SU-DHL-6 (cell line): ENCODE data around the gene TMEM235.

Experiments used
- H2AFZ ChIP-seq: fragments of 200-600 bp; sonication (generic); 2 replicates; pipeline ENCODE4 v1.6.1; 2014; ENCODE audit warnings: low read depth, mild to moderate bottlenecking, moderate library complexity, mixed read lengths, antibody characterized with exemption, low read length; ENCODE audit not compliant: severe bottlenecking
- H3F3A ChIP-seq: fragments of 200-600 bp; shearing (Covaris generic); 2 replicates; pipeline ENCODE4 v1.6.0; 2016; ENCODE audit warnings: antibody characterized with exemption, mild to moderate bottlenecking; ENCODE audit not compliant: insufficient read depth
- H3K27ac ChIP-seq: fragments of 200-600 bp; sonication (generic); 2 replicates; pipeline ENCODE4 v1.5.1; 2016; ENCODE audit warnings: low read depth, mild to moderate bottlenecking, low read length, moderate library complexity, mixed read lengths
- H3K27me3 ChIP-seq: fragments of 200-600 bp; sonication (generic), shearing (Covaris generic); 2 replicates; pipeline ENCODE4 v1.6.0; 2014; ENCODE audit warnings: mild to moderate bottlenecking, low read length
- H3K36me3 ChIP-seq: fragments of 200-600 bp; sonication (generic); 2 replicates; pipeline ENCODE4 v1.6.1; 2014; ENCODE audit warnings: mild to moderate bottlenecking, low read length, mixed read lengths
- H3K4me2 ChIP-seq: fragments of 300-600, 200-600 bp; shearing (Covaris generic), sonication (generic); 2 replicates; pipeline ENCODE4 v1.6.0; 2014; ENCODE audit warnings: low read length, low read depth, mild to moderate bottlenecking; ENCODE audit not compliant: poor library complexity, severe bottlenecking
- H3K4me3 ChIP-seq: fragments of 200-600 bp; sonication (generic); 2 replicates; pipeline ENCODE4 v1.5.1; 2014; ENCODE audit warnings: antibody characterized with exemption, low read length, mild to moderate bottlenecking, mixed read lengths; ENCODE audit not compliant: insufficient read depth, poor library complexity, severe bottlenecking
- H3K79me2 ChIP-seq: fragments of 200-600 bp; sonication (generic); 2 replicates; pipeline ENCODE4 v1.6.1; 2014; ENCODE audit warnings: mild to moderate bottlenecking, low read length, moderate library complexity; ENCODE audit not compliant: insufficient read depth
- H3K9ac ChIP-seq: fragments of 200-600 bp; sonication (generic); 2 replicates; pipeline ENCODE4 v1.7.0; 2014; ENCODE audit warnings: mild to moderate bottlenecking, low read length
- H3K9me2 ChIP-seq: fragments of 200-600 bp; sonication (generic); replicated peaks from 2 replicates; pipeline ENCODE4 v1.6.1; 2014; ENCODE audit warnings: low read length; ENCODE audit not compliant: insufficient read depth
- H3K9me3 ChIP-seq: fragments of 200-600 bp; sonication (generic); 2 replicates; pipeline ENCODE4 v1.6.1; 2014; ENCODE audit warnings: low read length, mixed read lengths; ENCODE audit not compliant: insufficient read depth
- H4K20me1 ChIP-seq: fragments of 200-600 bp; sonication (generic); 2 replicates; pipeline ENCODE4 v1.6.1; 2014; ENCODE audit warnings: low read depth, mild to moderate bottlenecking, antibody characterized with exemption, low read length, moderate library complexity, mixed read lengths
- EZH2phosphoT487 ChIP-seq: fragments of 200-600 bp; sonication (generic), shearing (Covaris generic); conservative IDR thresholded peaks from 2 replicates; pipeline ENCODE4 v1.6.1; 2018; ENCODE audit warnings: mild to moderate bottlenecking, antibody characterized with exemption, low read length, moderate library complexity, mixed read lengths
- TF ChIP-seq, protein P1 (sequence below): fragments of 200-600 bp; sonication (generic); IDR thresholded peaks from one replicate; pipeline ENCODE4 v1.5.1; 2017; ENCODE audit warnings: antibody characterized with exemption, mild to moderate bottlenecking, low read length, moderate library complexity; ENCODE audit not compliant: insufficient read depth, poor library complexity, severe bottlenecking

Gene TMEM235

DNA sequence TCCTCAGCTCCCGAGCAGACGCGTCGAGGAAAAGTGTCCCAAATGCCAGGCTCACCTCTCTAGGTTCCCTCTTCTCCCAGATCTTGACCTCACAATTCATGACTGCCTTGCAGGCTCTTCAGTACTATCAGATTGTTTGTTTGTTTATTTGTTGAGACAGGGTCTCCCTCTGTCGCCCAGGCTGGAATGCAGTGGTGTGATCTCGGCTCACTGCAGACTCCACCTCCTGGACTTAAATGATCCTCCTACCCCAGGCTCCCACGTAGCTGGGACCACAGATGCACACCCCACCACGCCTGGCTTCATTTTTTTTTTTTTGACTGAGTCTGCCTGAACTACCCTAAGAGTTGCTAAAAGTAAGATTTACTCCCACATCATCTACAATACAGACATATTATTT lies 15.9 kb downstream of the TMEM235 start:
- no peaks in the 10 kb centered on the region for H3K36me3 ChIP-seq
- no peak overlapping the region for H3K4me2 ChIP-seq
- no peak for TF ChIP-seq EZH2phosphoT487
- TF ChIP-seq, protein P1, sequence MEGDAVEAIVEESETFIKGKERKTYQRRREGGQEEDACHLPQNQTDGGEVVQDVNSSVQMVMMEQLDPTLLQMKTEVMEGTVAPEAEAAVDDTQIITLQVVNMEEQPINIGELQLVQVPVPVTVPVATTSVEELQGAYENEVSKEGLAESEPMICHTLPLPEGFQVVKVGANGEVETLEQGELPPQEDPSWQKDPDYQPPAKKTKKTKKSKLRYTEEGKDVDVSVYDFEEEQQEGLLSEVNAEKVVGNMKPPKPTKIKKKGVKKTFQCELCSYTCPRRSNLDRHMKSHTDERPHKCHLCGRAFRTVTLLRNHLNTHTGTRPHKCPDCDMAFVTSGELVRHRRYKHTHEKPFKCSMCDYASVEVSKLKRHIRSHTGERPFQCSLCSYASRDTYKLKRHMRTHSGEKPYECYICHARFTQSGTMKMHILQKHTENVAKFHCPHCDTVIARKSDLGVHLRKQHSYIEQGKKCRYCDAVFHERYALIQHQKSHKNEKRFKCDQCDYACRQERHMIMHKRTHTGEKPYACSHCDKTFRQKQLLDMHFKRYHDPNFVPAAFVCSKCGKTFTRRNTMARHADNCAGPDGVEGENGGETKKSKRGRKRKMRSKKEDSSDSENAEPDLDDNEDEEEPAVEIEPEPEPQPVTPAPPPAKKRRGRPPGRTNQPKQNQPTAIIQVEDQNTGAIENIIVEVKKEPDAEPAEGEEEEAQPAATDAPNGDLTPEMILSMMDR = no peak
- no peaks in the 10 kb centered on the region for H3K9me2 ChIP-seq
- H3K4me3 ChIP-seq = no peak overlapping the region
- H3K9ac ChIP-seq = no peak overlapping the region
- no peaks in the 10 kb centered on the region for H3K9me3 ChIP-seq
- H3F3A ChIP-seq = peaks cover 19% of the 10 kb centered on the region
- no peaks in the 10 kb centered on the region for H4K20me1 ChIP-seq
- no peaks in the 10 kb centered on the region for H3K27me3 ChIP-seq
- no peaks in the 10 kb centered on the region for H3K79me2 ChIP-seq
- H3K27ac ChIP-seq = no peak overlapping the region
- H2AFZ ChIP-seq = no peak overlapping the region

DNA sequence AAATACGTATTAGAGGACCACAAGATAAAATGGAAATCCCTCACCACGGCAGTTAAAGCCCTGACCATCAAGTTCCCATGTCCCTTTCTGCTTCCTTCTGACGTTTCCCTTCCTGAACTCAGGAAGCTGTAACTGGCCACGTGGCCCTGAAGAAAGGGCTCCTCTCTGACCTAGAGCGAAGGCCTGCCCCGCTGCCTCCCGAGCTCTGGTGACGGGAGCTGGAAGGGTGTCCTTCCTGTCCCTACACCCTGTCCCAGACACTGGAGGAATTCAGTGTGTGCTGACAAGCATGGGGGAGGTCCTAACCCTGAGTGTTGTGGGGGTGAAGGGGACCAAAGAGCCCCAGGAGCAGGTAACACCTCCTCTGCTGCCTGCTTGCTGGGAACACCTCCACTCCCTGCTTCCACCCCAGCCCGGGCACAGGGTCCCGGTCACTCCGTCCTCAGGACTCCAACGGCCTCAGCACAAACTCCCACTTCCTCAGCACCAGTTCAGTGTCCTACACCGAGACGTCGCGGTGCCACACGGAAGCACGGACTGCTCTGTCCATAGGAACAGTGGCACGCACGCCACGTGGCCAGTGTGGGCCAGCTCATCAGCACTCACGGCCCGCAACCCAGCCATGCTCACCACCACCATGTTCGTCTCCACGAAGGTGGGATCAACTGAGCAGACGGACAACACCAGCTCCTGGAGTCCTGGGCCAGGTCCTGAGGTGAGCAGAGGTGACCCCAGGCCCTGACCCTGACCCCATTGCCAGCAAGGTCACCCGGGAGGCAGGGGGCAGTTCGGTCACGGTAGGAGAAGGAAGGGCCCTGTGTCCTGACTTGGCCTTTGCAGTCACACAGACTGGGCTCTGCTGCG lies 16.9 kb downstream of the TMEM235 start:
- Histone ChIP-seq H3K9me3 (no peaks in the 10 kb centered on the region), H3K27me3 (no peaks in the 10 kb centered on the region), H2AFZ (no peak overlapping the region), H3K9me2 (no peaks in the 10 kb centered on the region), H3K36me3 (no peaks in the 10 kb centered on the region), H3F3A (peaks cover 17% of the 10 kb centered on the region), H3K4me2 (no peak overlapping the region), H4K20me1 (no peaks in the 10 kb centered on the region), H3K27ac (no peak overlapping the region), H3K9ac (no peak overlapping the region), H3K79me2 (no peaks in the 10 kb centered on the region), H3K4me3 (no peak overlapping the region)
- TF ChIP-seq, protein P1 = no peak

DNA sequence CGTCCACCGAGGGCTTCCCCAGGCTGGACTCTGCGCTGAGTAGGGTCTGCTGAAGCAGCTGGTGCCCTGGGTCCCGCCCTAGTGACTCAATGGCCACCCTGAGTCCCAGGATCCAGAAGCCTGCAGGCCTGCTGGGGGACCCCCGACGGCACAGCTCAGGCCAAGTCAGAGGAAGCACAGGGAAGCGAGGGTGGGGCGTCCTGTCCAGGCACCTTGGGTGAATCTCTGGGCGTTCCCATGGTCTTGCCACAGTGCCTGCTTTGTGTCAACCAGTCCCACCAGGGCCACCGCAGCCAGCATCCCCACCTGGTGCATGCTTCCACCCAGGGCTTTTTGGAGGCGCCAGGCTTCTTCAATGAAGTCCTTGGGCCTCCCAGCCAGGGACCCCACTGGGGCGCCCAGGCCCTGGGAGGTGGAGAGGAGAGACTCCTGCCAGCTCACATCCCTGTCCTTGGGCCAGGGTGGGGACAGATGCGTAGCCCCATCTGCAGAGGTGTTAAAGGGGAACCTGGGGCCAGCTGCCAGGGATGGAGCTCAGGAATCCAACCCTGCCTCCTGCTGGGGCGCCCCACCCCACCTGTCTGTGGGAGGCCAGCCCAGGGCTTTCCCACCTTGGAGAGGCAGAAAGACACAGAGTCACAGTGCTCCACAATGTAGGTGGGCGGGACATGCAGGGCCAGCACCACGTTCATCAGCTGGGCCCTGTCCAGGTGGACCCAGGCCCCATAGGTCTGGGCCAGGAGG lies 17.8 kb downstream of the TMEM235 start:
- no peaks in the 10 kb centered on the region for H3K27me3 ChIP-seq
- no peaks in the 10 kb centered on the region for H3K9me3 ChIP-seq
- TF ChIP-seq EZH2phosphoT487 = no peak
- TF ChIP-seq, protein P1 = no peak
- no peaks in the 10 kb centered on the region for H3K36me3 ChIP-seq
- no peak overlapping the region for H2AFZ ChIP-seq
- H3K9ac ChIP-seq = no peak overlapping the region
- no peak overlapping the region for H3K4me2 ChIP-seq
- H3K4me3 ChIP-seq = no peak overlapping the region
- H3K27ac ChIP-seq = no peak overlapping the region
- no peaks in the 10 kb centered on the region for H3K79me2 ChIP-seq
- H3F3A ChIP-seq = peaks cover 17% of the 10 kb centered on the region
- H4K20me1 ChIP-seq = no peaks in the 10 kb centered on the region
- H3K9me2 ChIP-seq = no peaks in the 10 kb centered on the region
